CD4-positive, alpha-beta T cell treated with Interleukin-15 for 4 hours (primary cell): ENCODE data around the gene CNKSR1.

Experiments
- DNase-seq: peaks from one replicate; pipeline ENCODE4 v3.0.0-alpha.2; 2020; ENCODE audit warnings: low spot score

Gene CNKSR1

GRCh38 chr1:26177182-26177684, at the start of gene CNKSR1:
Gene CNKSR1 (plus strand): TSS chr1:26177491. CDS start chr1:26177548, 57 bp downstream.
- no peak for DNase-seq

- no peak for DNase-seq
Observed at GRCh38 chr1:26129778-26130177, 47.5 kb upstream of the CNKSR1 start.

- DNase-seq = no peak
Observed at GRCh38 chr1:26130695-26131094, 46.6 kb upstream of the CNKSR1 start.

- DNase-seq = no peak
Observed at GRCh38 chr1:26132128-26132833, 45.0 kb upstream of the CNKSR1 start.

- no peak for DNase-seq
Observed at GRCh38 chr1:26132834-26133167, 44.5 kb upstream of the CNKSR1 start.

- DNase-seq = no peak
Observed at GRCh38 chr1:26134466-26134865, 42.8 kb upstream of the CNKSR1 start.

GRCh38 chr1:26138974-26139558, 38.2 kb upstream of the CNKSR1 start:
- DNase-seq = no peak

- no peak for DNase-seq
Observed at GRCh38 chr1:26142159-26142558, 35.1 kb upstream of the CNKSR1 start.

GRCh38 chr1:26145041-26145959, 32.0 kb upstream of the CNKSR1 start:
- peak; percentile 76 for DNase-seq

- no peak for DNase-seq
Observed at GRCh38 chr1:26145960-26146294, 31.4 kb upstream of the CNKSR1 start.

- DNase-seq = no peak
Observed at GRCh38 chr1:26148887-26149286, 28.4 kb upstream of the CNKSR1 start.

- DNase-seq = no peak
Observed at GRCh38 chr1:26153966-26154532, 23.2 kb upstream of the CNKSR1 start.

GRCh38 chr1:26154750-26155149, 22.5 kb upstream of the CNKSR1 start:
- DNase-seq = no peak

GRCh38 chr1:26155370-26156284, 21.7 kb upstream of the CNKSR1 start:
- no peak for DNase-seq

GRCh38 chr1:26156285-26157038, 20.8 kb upstream of the CNKSR1 start:
- no peak for DNase-seq

- DNase-seq = no peak
Observed at GRCh38 chr1:26158271-26158907, 18.9 kb upstream of the CNKSR1 start.

- DNase-seq = no peak
Observed at GRCh38 chr1:26158908-26159742, 18.2 kb upstream of the CNKSR1 start, which contains the start of gene FAM110D. Gene FAM110D (plus strand): TSS chr1:26159079. CDS start chr1:26161292, 2,213 bp downstream.

- no peak for DNase-seq
Observed at GRCh38 chr1:26159743-26160039, 17.6 kb upstream of the CNKSR1 start.
